HCT116 (cell line): ENCODE data around the gene RANBP1. TPM values are rescaled to one million over a fixed set of nuclear protein-coding genes. Genes with fewer than 3 reads are reported as not detected.

Experiments used
- ATAC-seq: fragments of 200-7000 bp; cut with Tn5 transposase; 2 replicates; pipeline ENCODE4 v1.9.1; 2020; ENCODE audit warnings: mild to moderate bottlenecking, moderate library complexity
- BruUV-seq: library from RNA; stranded (reverse); fragments of 400-500 nt; replicated peaks from 2 replicates; lab custom pipeline; 2021; lab: Mats Ljungman, UMichigan
- CTCF ChIA-PET: fragments of 300-600 bp; sonication (Branson Sonifier 250); formaldehyde crosslinking; loops from one replicate; lab custom pipeline; 2021; ENCODE audit warnings: antibody characterized with exemption; lab: Charles Lee
- POLR2A ChIA-PET: fragments of 300-600, 350-600 bp; sonication (Branson Sonifier 250); formaldehyde crosslinking; loops from one replicate; lab custom pipeline; 2021; ENCODE audit warnings: antibody characterized with exemption; lab: Charles Lee
- RAD21 ChIA-PET, 2 experiments: fragments of 300-600 bp; sonication (Branson Sonifier 250); formaldehyde crosslinking; loops; one replicate each; lab custom pipeline; 2023; ENCODE audit warnings: low total read pairs in 2 of 2; ENCODE audit not compliant: uncharacterized antibody in 2 of 2, unreplicated experiment in 2 of 2, low non-redundant PET in 1 of 2; lab: Charles Lee
- DNase-seq: peaks from one replicate; pipeline ENCODE4 v3.0.0-alpha.2; 2010; ENCODE audit warnings: low read depth, low spot score
- H2AFZ ChIP-seq: fragments of 200-600 bp; shearing (Covaris generic), sonication (generic); 2 replicates; pipeline ENCODE4 v1.6.1; 2017; ENCODE audit warnings: low read depth, mixed run types, mixed read lengths, antibody characterized with exemption, low read length; ENCODE audit not compliant: poor library complexity, severe bottlenecking
- H3K27ac ChIP-seq: 2 replicates; pipeline ENCODE4 v1.5.1; 2012; ENCODE audit warnings: low read depth, low read length
- H3K27me3 ChIP-seq: fragments of 200-600 bp; sonication (generic); 2 replicates; pipeline ENCODE4 v1.6.1; 2016; ENCODE audit warnings: mixed run types, low read length, mixed read lengths; ENCODE audit not compliant: insufficient read depth
- H3K36me3 ChIP-seq, 2 experiments: fragments of 200-500 bp in 1 of 2; fragments of 200-600 bp in 1 of 2; sonication (Bioruptor generic) in 1 of 2; sonication (generic) in 1 of 2; 2 replicates each; pipeline versions ENCODE4 v1.5.1 to v1.6.1; 2014 to 2016; ENCODE audit warnings: low read length in 2 of 2, inconsistent platforms in 1 of 2, mixed read lengths in 1 of 2, mixed run types in 1 of 2; ENCODE audit not compliant: insufficient read depth in 2 of 2, control insufficient read depth in 1 of 2
- H3K4me1 ChIP-seq, 2 experiments: fragments of 200-600 bp in 1 of 2; sonication (generic) in 1 of 2; 2 replicates each; pipeline versions ENCODE4 v1.5.1 to v1.6.1; 2012 to 2017; ENCODE audit warnings: low read length in 2 of 2, inconsistent platforms in 1 of 2, mild to moderate bottlenecking in 1 of 2, mixed read lengths in 1 of 2, mixed run types in 1 of 2, moderate library complexity in 1 of 2; ENCODE audit not compliant: insufficient read depth in 2 of 2, control insufficient read depth in 1 of 2
- H3K4me2 ChIP-seq: fragments of 200-600 bp; sonication (generic); 2 replicates; pipeline ENCODE4 v1.6.1; 2017; ENCODE audit warnings: mixed run types, low read length, mixed read lengths
- H3K4me3 ChIP-seq, 2 experiments: fragments of 200-600 bp in 1 of 2; sonication (generic) in 1 of 2; replicated peaks in 1 of 2; 2 replicates each; pipeline ENCODE4 v1.5.1; 2011 to 2016; ENCODE audit warnings: low read length in 2 of 2, control low read depth in 1 of 2, low read depth in 1 of 2, mild to moderate bottlenecking in 1 of 2, mixed read lengths in 1 of 2, mixed run types in 1 of 2
- H3K79me2 ChIP-seq: fragments of 200-600 bp; sonication (generic); 2 replicates; pipeline ENCODE4 v1.6.1; 2017; ENCODE audit warnings: mild to moderate bottlenecking, mixed run types, low read length, moderate library complexity, mixed read lengths; ENCODE audit not compliant: insufficient read depth
- H3K9ac ChIP-seq: fragments of 200-600 bp; sonication (generic); 2 replicates; pipeline ENCODE4 v1.6.1; 2016; ENCODE audit warnings: low read length, mixed read lengths
- H3K9me2 ChIP-seq: fragments of 200-600 bp; sonication (generic), shearing (Covaris generic); 2 replicates; pipeline ENCODE4 v1.6.1; 2017; ENCODE audit warnings: mixed run types, mild to moderate bottlenecking, moderate library complexity; ENCODE audit not compliant: insufficient read depth
- H3K9me3 ChIP-seq, 2 experiments: fragments of 200-500 bp in 1 of 2; fragments of 200-600 bp in 1 of 2; sonication (Bioruptor generic) in 1 of 2; sonication (generic) in 1 of 2; 2 replicates each; pipeline ENCODE4 v1.6.1; 2014 to 2017; ENCODE audit warnings: low read length in 2 of 2, mixed read lengths in 2 of 2, inconsistent platforms in 1 of 2, low read depth in 1 of 2, mild to moderate bottlenecking in 1 of 2, mixed run types in 1 of 2, moderate library complexity in 1 of 2; ENCODE audit not compliant: control insufficient read depth in 1 of 2, insufficient read depth in 1 of 2
- H4K20me1 ChIP-seq: fragments of 200-600 bp; sonication (generic), shearing (Covaris generic); 2 replicates; pipeline ENCODE4 v1.6.1; 2017; ENCODE audit warnings: mixed run types, mild to moderate bottlenecking, moderate library complexity; ENCODE audit not compliant: insufficient read depth
- CEBPB ChIP-seq: IDR thresholded peaks from 2 replicates; pipeline ENCODE4 v1.6.1; 2012; ENCODE audit warnings: low read depth
- CTCF ChIP-seq, 3 experiments: fragments of 200-600 bp in 1 of 3; sonication (generic) in 1 of 3; IDR thresholded peaks in 2 of 3; conservative IDR thresholded peaks in 1 of 3; 2 replicates each; pipeline ENCODE4 v1.5.1; 2012 to 2017; ENCODE audit warnings: low read depth in 2 of 3, low read length in 2 of 3, antibody characterized with exemption in 1 of 3, borderline replicate concordance in 1 of 3, control low read depth in 1 of 3, mild to moderate bottlenecking in 1 of 3, mixed read lengths in 1 of 3, mixed run types in 1 of 3, moderate library complexity in 1 of 3; ENCODE audit not compliant: insufficient read depth in 1 of 3
- EZH2 ChIP-seq: fragments of 200-600 bp; sonication (generic); IDR thresholded peaks from 2 replicates; pipeline ENCODE4 v1.6.1; 2017; ENCODE audit warnings: antibody characterized with exemption, mixed run types
- EZH2phosphoT487 ChIP-seq: fragments of 200-600 bp; IDR thresholded peaks from 2 replicates; pipeline ENCODE4 v1.6.1; 2018; ENCODE audit warnings: antibody characterized with exemption, borderline replicate concordance
- FOSL1 ChIP-seq: IDR thresholded peaks from 2 replicates; pipeline ENCODE4 v1.6.1; 2012; ENCODE audit warnings: low read depth
- RAD21 ChIP-seq: IDR thresholded peaks from 2 replicates; pipeline ENCODE4 v1.6.1; 2012; ENCODE audit warnings: low read depth, mild to moderate bottlenecking
- SP1 ChIP-seq: IDR thresholded peaks from 2 replicates; pipeline ENCODE4 v1.6.1; 2012; ENCODE audit warnings: low read depth
- SRF ChIP-seq: IDR thresholded peaks from 2 replicates; pipeline ENCODE4 v1.6.1; 2012; ENCODE audit warnings: low read depth
- TCF7L2 ChIP-seq: IDR thresholded peaks from 2 replicates; pipeline ENCODE4 v1.7.0; 2011; ENCODE audit warnings: borderline replicate concordance, inconsistent platforms; ENCODE audit not compliant: insufficient read depth, insufficient read length; ENCODE audit errors: extremely low read depth
- ZFX ChIP-seq: fragments of 450-650 bp; IDR thresholded peaks from 2 replicates; pipeline ENCODE4 v1.6.1; 2017
- intact Hi-C: fragments of 100-400 bp; cut with micrococcal nuclease; formaldehyde crosslinking; loops from 2 replicates; pipeline ENCODE4 v1.10.0; 2022
- total RNA-seq: library from RNA; stranded (reverse); gene quantifications from one replicate; pipeline ENCODE4 v1.2.1, GENCODE V29; 2021; ENCODE audit not compliant: unreplicated experiment
- TF ChIP-seq, protein P1 (sequence below): IDR thresholded peaks from 2 replicates; pipeline ENCODE4 v1.6.1; 2011; ENCODE audit warnings: mild to moderate bottlenecking, low read length, moderate library complexity; ENCODE audit not compliant: insufficient replicate concordance; ENCODE audit errors: extremely low read depth
- TF ChIP-seq, protein P2 (sequence below): IDR thresholded peaks from 2 replicates; pipeline ENCODE4 v1.6.1; 2012
- TF ChIP-seq, protein P3 (sequence below): IDR thresholded peaks from 2 replicates; pipeline ENCODE4 v1.6.1; 2012

RANBP1 gene
- total RNA-seq, 1 experiment from 2014 or later = 351 TPM

GRCh38 chr22:20164863-20165262, 49.0 kb downstream of the RANBP1 start (continued):
- TF ChIP-seq, protein P1, sequence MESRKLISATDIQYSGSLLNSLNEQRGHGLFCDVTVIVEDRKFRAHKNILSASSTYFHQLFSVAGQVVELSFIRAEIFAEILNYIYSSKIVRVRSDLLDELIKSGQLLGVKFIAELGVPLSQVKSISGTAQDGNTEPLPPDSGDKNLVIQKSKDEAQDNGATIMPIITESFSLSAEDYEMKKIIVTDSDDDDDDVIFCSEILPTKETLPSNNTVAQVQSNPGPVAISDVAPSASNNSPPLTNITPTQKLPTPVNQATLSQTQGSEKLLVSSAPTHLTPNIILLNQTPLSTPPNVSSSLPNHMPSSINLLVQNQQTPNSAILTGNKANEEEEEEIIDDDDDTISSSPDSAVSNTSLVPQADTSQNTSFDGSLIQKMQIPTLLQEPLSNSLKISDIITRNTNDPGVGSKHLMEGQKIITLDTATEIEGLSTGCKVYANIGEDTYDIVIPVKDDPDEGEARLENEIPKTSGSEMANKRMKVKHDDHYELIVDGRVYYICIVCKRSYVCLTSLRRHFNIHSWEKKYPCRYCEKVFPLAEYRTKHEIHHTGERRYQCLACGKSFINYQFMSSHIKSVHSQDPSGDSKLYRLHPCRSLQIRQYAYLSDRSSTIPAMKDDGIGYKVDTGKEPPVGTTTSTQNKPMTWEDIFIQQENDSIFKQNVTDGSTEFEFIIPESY = no peak
- TF ChIP-seq, protein P2, sequence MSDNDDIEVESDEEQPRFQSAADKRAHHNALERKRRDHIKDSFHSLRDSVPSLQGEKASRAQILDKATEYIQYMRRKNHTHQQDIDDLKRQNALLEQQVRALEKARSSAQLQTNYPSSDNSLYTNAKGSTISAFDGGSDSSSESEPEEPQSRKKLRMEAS = no peak
- TF ChIP-seq ZFX = no peak

GRCh38 chr22:20165421-20165820, 49.5 kb downstream of the RANBP1 start:
- H3K27ac ChIP-seq = no peak overlapping the region
- no peak overlapping the region for H3K4me3 ChIP-seq
- H3K9me2 ChIP-seq = no peaks in the 10 kb centered on the region
- TF ChIP-seq CTCF (IDR thresholded peaks at IDR 0.05 in 2 of 3, conservative IDR thresholded peaks at IDR 0.05 in 1 of 3; ENCODE audit: borderline replicate concordance in 1 of 3, insufficient read depth in 1 of 3, low read depth in 2 of 3, low read length in 2 of 3) (no peak), EZH2 (no peak), ZFX (no peak), FOSL1 (no peak), CEBPB (no peak), RAD21 (no peak), SRF (no peak), SP1 (no peak), EZH2phosphoT487 (no peak), TCF7L2 (no peak)
- TF ChIP-seq, protein P3, sequence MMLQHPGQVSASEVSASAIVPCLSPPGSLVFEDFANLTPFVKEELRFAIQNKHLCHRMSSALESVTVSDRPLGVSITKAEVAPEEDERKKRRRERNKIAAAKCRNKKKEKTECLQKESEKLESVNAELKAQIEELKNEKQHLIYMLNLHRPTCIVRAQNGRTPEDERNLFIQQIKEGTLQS = no peak
- TF ChIP-seq, all 23 proteins: peak for 0
- RAD21 ChIA-PET = no interaction called here
- H3K36me3 ChIP-seq = no peaks in the 10 kb centered on the region
- POLR2A ChIA-PET = no interaction called here
- no peaks in the 10 kb centered on the region for H3K4me1 ChIP-seq
- no peak overlapping the region for H3K4me2 ChIP-seq
- H3K9me3 ChIP-seq = no peaks in the 10 kb centered on the region
- no peaks in the 10 kb centered on the region for H4K20me1 ChIP-seq
- intact Hi-C loops = no loop called here
- no peaks in the 10 kb centered on the region for H3K79me2 ChIP-seq
- CTCF ChIA-PET = no interaction called here
- H3K27me3 ChIP-seq = no peaks in the 10 kb centered on the region
- BruUV-seq = no TSS peak
- no peak overlapping the region for H2AFZ ChIP-seq
- H3K9ac ChIP-seq = no peak overlapping the region
- ATAC-seq = no peak
- no peak for DNase-seq
